ENCODE data around the gene SPRY1.

SPRY1 gene

GRCh38 chr4:123409334-123409733 lies 12.7 kb downstream of the SPRY1 start:
- DNase-seq (ENCODE audit: low read depth in 2 of 2): no peak

GRCh38 chr4:123411514-123411913 lies 14.9 kb downstream of the SPRY1 start:
- DNase-seq (ENCODE audit: low read depth in 2 of 2): no peak

- no peak for DNase-seq (ENCODE audit: low read depth in 2 of 2)
Measured at GRCh38 chr4:123412091-123412505, 15.5 kb downstream of the SPRY1 start.

- no peak for DNase-seq (ENCODE audit: low read depth in 2 of 2)
Measured at GRCh38 chr4:123412700-123413512, 16.3 kb downstream of the SPRY1 start.

GRCh38 chr4:123415576-123415975 lies 19.0 kb downstream of the SPRY1 start:
- DNase-seq (ENCODE audit: low read depth in 2 of 2): no peak

- no peak for DNase-seq (ENCODE audit: low read depth in 2 of 2)
Measured at GRCh38 chr4:123415977-123416376, 19.4 kb downstream of the SPRY1 start.

GRCh38 chr4:123417813-123418212 lies 21.2 kb downstream of the SPRY1 start:
- DNase-seq (ENCODE audit: low read depth in 2 of 2): no peak

GRCh38 chr4:123418351-123418931 lies 21.8 kb downstream of the SPRY1 start:
- DNase-seq (ENCODE audit: low read depth in 2 of 2): peak; percentile 81 to 84

- DNase-seq (ENCODE audit: low read depth in 2 of 2): no peak
Measured at GRCh38 chr4:123419885-123420755, 23.5 kb downstream of the SPRY1 start.

- DNase-seq (ENCODE audit: low read depth in 2 of 2): no peak
Measured at GRCh38 chr4:123421227-123421936, 24.8 kb downstream of the SPRY1 start.

- no peak for DNase-seq (ENCODE audit: low read depth in 2 of 2)
Measured at GRCh38 chr4:123421937-123422781, 25.6 kb downstream of the SPRY1 start.

GRCh38 chr4:123423819-123424218 lies 27.2 kb downstream of the SPRY1 start:
- DNase-seq (ENCODE audit: low read depth in 2 of 2): no peak

GRCh38 chr4:123427951-123428350 lies 31.4 kb downstream of the SPRY1 start:
- no peak for DNase-seq (ENCODE audit: low read depth in 2 of 2)

GRCh38 chr4:123430031-123430430 lies 33.4 kb downstream of the SPRY1 start:
- DNase-seq (ENCODE audit: low read depth in 2 of 2): no peak

GRCh38 chr4:123430501-123430900 lies 33.9 kb downstream of the SPRY1 start:
- DNase-seq (ENCODE audit: low read depth in 2 of 2): no peak

- DNase-seq (ENCODE audit: low read depth in 2 of 2): no peak
Measured at GRCh38 chr4:123433573-123433972, 37.0 kb downstream of the SPRY1 start.

GRCh38 chr4:123433976-123434375 lies 37.4 kb downstream of the SPRY1 start:
- DNase-seq (ENCODE audit: low read depth in 2 of 2): no peak

- DNase-seq (ENCODE audit: low read depth in 2 of 2): no peak
Measured at GRCh38 chr4:123435246-123436113, 38.9 kb downstream of the SPRY1 start.

GRCh38 chr4:123438031-123438430 lies 41.4 kb downstream of the SPRY1 start:
- no peak for DNase-seq (ENCODE audit: low read depth in 2 of 2)
